ENCODE data around the gene HTRA1. TPM values are rescaled to one million over a fixed set of nuclear protein-coding genes. Genes with fewer than 3 reads are reported as not detected.

HTRA1 gene
- total RNA-seq, 1 experiment from 2014 or later = 1,894 TPM

DNA sequence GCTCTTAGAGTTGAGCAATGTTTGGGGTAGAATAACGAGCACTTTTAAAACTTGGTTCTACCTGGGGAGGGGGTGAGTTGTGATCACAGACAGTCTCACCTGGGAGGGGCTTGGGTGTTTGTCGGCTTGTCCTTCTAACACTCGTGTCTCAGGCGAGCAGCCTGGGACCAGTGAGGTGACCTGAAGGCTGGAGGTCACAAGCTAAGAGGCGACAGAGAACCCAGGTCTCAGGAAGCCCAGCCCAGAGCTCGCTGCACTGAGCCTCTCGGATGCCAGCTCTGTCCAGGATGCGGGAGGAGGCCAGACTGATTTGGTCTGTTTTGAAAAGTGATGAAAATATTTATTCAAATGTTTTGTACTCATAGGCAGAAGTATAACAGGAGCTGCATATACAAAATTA lies 11.8 kb downstream of the HTRA1 start:
- no peak for DNase-seq (ENCODE audit: low read depth)

GRCh38 chr10:122474131-122474818 lies 12.9 kb downstream of the HTRA1 start:
- DNase-seq (ENCODE audit: low read depth) = no peak

DNA sequence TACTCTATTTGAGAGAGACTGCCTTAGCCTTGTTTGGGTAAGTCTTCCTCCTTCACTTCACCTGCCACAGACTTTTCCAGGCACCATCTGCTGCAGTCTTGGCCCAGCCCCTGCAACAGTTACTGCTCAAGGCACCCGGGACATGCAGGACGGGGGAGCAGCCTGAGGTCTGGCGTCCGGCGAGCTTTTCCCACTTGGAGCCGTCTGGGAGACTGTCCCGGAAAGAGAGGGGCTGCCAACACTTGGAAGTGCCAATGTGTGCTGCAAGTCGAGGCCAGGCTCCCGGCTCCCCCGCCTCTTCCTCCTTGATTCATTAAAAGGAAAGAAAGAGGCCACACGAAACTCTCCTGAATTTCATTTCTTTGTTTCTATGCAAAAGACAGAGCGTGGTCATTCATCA lies 13.7 kb downstream of the HTRA1 start:
- no peak for DNase-seq (ENCODE audit: low read depth)

GRCh38 chr10:122475591-122476332 lies 14.4 kb downstream of the HTRA1 start:
- DNase-seq (ENCODE audit: low read depth) = no peak

GRCh38 chr10:122476333-122476695 lies 15.0 kb downstream of the HTRA1 start:
- DNase-seq (ENCODE audit: low read depth) = no peak

DNA sequence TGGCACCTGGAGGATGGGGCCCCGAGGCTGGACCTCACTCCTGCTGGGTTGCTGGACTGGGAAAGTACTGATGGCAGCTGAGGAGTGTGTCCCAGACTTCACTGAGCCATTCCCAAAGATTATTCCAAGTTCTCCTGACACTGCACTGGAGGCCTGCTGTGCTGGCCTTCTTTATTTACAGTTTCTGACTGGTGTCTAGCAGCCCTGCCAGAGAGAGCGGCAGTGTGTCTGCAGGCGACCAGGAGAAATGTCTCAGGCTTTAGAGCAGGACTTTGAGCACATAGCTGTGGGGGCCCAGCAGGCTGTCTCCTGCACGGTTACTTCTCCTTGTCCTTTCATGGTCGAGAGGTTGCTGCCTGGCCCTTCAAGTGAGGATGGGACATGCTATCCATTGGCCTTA lies 16.1 kb downstream of the HTRA1 start:
- no peak for DNase-seq (ENCODE audit: low read depth)

DNA sequence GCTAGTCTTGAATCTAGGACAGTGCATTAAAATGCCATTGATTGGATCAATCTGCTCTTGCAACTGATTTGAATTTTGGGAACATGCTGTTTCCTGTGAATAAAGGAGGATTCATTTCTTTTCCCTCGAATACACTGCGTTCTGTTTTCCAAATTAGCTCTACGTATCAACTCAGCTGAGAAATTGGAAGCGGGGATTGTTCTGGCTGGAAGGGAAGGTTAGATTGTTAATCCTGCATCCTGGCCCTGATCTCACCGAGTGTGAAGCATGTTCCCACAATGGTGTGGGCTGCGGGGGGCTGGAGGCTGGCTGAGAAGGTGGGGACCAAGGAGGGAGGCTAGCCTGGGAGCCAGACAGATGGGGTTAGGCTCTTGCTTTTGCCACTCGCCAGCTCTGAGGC lies 17.6 kb downstream of the HTRA1 start:
- no peak for DNase-seq (ENCODE audit: low read depth)

DNA sequence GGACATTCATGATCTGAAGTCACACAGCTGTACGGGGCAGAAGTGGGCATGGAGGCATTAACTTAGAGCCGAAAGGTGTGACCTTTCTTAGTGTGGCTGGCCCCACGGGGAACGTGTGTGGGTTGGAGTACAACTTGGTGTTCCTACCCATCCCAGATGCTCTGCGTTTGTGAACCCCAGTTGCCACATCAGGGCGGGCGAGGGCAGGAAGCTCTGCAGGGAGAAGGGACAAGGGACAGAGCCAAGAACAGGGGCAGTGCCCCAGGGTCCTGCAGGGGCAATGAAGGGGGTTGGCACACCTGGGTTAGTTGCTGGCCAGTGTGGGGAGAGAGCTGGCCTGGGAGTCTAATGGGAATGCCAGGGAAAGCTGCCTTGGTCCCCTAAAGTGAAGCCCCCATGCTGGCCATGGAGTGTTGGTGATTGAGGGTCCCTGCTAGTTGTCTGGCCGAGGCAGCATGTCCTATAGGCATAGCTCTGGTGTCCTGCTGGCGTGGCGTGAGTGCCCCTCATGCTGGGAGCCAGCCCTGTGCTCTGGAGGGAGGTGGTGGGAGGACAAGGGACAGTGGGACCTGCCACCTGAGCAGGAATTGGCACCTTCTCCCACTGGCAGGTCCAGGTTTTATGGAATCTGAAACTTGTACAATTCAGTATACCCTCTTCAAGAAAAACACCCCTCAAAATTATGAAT lies 18.9 kb downstream of the HTRA1 start:
- no peak for DNase-seq (ENCODE audit: low read depth)

- no peak for DNase-seq (ENCODE audit: low read depth)
Observed at GRCh38 chr10:122481296-122482056, 20.1 kb downstream of the HTRA1 start.

DNA sequence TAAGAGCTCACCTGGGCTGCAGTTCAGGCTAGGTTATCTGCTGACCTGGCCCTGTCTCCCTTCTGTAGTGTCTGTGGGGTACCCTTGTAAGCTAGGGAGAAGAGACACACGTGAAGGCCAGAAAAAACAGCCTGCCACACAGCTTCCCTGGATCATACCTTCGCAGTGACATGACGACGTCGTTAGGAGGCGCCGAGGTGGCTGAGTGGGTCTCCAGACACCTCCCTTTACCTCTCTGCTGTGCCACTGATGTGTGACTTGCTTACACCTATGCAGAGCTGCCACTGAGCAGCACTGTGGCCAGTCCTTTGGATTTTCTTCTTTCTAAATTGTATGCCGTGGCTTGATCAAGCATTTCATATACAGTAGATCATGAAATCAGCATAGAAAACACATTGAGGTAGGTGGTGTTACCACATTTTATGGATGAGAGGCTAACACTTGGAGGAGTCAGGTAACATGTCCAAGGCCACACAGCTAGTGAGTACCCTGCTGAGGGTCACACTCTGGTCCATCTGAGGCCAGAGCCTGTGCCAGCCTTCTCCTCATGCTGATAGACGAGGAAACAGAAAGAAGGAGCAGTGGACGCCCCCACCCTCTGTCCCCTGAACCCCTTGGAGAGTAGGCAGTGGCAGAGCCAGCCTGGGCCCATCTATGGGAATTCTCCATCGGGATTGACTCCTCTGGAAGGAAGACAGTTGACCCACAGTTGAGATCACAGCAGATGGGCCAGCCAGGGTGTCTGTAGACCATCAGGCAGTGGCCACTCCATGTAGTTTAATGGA lies 23.1 kb downstream of the HTRA1 start:
- no peak for DNase-seq (ENCODE audit: low read depth)

DNA sequence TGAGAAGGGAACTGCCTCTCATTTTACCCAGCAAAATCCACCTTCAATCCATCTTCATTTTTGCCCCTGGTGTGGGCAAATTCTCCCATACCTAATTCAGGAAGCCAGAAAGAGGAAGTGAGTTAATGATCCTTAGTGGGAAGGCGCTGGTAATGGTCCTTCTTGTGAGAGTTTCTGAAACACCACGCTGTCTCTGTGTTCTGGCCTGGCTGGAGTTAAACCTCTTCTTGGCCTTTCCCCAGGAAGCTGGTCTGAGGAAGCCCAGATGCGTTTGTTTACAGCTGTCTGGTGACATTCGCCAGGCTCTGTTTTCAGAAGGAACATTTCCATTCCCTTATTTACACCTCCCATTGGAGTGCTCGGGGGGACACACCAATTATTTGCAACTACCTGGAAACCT lies 24.3 kb downstream of the HTRA1 start:
- no peak for DNase-seq (ENCODE audit: low read depth)

DNA sequence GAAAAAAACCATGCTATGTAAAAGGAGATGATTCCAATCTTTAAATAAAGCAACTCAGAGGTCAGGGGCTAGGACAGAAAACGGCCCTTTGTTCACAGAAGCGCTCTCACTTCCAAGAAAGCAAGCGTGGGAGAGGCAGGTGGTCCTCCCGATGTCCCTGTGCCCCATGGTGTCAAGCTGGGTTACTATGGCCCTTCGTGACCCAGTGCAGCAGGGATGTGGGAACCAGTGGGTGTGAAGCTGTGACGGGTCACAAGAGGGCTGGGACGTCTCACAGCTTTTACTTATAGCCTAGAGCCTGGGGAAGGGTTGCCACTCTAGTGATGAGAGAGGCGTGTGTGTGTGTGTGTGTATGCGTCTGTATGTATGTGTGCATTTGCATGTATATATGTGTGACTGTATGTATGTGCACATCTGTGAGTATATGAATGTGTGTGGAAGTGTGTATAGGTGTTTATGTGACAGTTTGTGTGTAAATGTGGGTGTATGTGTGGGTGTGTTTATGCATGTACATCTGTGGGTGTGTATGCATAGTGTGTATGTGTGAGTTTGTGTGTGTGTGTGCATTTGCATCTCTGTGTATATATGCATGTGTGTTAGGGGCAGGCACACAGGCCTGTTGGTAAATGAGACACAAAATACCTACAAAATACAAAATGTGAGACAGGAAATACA lies 25.2 kb downstream of the HTRA1 start:
- DNase-seq (ENCODE audit: low read depth) = no peak

GRCh38 chr10:122487174-122487765 lies 25.9 kb downstream of the HTRA1 start:
- DNase-seq (ENCODE audit: low read depth) = no peak

- DNase-seq (ENCODE audit: low read depth) = peak; percentile 42
Observed at GRCh38 chr10:122490268-122490667, 28.9 kb downstream of the HTRA1 start.

GRCh38 chr10:122490786-122491680 lies 29.7 kb downstream of the HTRA1 start:
- peak; percentile 46 for DNase-seq (ENCODE audit: low read depth)

DNA sequence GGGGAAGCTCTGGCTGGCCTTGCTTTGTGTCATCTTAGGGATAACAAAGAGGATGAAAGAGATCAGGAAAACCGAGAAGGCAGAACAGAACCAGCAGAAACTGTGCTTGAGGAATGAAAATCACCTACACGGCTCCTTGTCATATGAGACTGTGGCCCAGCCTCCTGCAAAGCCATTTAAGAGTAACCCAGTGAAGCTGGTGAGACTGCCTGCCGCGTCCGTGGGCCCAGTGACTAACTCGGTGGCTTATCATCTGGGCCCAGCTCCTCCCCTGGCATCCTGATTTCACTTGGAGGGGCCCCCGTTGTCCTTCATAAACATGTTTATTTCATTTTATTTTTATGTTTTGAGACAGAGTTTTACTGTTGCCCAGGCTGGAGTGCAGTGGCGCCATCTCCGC lies 30.7 kb downstream of the HTRA1 start:
- no peak for DNase-seq (ENCODE audit: low read depth)

GRCh38 chr10:122492999-122493481 lies 31.7 kb downstream of the HTRA1 start:
- no peak for DNase-seq (ENCODE audit: low read depth)

DNA sequence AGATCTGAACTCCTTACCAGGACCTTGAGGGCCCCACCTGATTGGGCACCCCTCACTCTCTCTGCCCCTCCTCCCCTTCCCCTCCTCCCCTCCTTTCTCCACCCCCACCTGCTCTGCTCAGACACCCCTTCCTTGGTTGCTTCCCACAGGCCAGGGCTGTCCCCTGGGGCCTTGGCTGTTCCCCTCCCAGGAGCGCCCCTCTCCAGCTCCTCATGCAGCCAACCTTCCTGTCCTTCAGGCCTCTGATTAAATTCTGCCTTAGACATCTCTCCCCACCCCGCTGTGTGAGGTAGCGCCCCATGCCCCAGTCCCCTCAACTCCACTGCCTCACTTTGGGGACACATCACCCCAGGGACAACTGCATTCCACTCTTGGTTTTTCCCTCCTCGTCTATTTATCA lies 32.4 kb downstream of the HTRA1 start:
- no peak for DNase-seq (ENCODE audit: low read depth)
